ENCODE results near the gene BACH1. TPM values are rescaled to one million over a fixed set of nuclear protein-coding genes. Genes with fewer than 3 reads are reported as not detected.

The BACH1 gene
- total RNA-seq, 2 donors from 2014 or later, result 35.3 to 59.3 TPM

DNA sequence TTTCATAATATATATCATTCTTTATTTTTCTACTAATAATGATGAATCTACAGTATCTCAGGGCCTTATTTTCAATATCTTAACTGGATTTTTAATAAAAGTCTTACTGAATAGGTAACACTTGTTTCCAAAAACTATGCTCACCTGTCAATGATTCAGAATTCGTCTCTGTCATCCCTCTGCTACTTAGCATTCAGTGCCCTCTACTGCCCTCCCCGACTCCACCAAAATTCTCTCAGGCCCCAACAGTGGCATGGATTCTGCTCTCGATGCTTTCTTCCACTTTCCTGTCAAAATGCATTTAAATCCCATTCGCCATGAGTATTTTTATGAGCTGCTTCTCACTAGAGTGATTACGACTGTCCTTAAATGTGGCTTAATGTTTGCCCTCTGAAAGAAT, 10.5 kb upstream of the BACH1 start:
- intact Hi-C loops (cut with DNase I), result no loop called here
- DNase-seq, result no peak
- no peak for ATAC-seq

DNA sequence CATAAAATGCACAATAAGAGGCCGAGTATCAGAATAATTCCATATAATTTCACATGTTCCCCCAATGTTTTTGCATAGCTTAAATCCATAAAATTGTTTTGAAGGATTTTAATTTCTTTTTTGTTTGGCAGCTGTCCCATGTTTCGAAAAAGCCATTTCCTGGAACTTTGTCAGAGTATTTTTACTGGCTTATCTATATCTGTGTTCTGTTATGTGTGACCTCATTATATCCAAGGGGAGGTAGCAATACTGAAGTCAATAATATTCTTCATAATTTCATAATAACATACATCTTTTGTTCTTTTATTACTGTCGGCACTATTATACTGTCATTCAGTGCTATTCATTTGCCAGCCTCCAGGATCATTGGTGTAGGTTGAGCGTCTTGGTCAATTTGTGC, 9.4 kb upstream of the BACH1 start:
- intact Hi-C loops (cut with DNase I), result no loop called here
- ATAC-seq (no peak), DNase-seq (no peak)

DNA sequence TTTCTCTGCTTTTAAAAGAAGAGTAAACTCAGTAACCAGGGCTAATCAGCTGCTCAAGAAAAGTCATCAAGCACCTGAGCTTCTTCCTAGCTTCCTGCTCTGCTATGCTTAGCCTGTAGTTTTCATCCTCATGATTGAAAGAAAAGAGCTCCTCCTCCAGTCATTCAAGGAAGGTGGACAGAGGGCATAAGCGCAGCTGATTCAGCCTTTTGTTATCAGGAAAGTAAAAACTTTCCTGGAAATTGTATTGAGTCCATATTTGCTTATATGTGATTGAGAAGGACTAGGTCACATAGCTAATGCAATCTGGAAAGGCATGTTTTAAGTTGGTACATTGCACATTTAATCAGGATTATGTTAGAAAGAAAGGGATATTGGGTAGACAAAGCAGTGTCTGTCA, 8.5 kb upstream of the BACH1 start:
- DNase-seq (no peak), ATAC-seq (no peak)
- intact Hi-C loops (cut with DNase I), result no loop called here

DNA sequence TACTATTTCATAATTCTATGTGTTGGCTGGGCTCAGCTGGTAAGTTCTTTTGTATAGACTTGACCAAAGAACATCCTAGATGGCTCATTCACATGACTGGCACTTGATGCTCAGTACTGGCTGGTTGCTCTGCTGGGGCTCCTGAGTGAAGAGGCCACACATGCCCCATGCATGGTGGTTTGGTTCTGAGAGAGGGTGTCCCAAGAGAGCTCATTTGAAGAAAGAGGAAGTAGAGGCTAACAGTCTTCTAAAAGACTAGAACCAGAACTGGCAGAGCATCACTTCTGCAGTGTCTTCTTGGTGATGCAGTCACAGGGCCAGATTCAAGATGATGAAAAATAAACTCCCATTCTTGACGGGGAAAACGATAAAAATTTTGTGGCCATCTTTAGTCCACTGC, 5.2 kb upstream of the BACH1 start:
- intact Hi-C loops (cut with DNase I), result no loop called here
- DNase-seq (no peak), ATAC-seq (no peak)

DNA sequence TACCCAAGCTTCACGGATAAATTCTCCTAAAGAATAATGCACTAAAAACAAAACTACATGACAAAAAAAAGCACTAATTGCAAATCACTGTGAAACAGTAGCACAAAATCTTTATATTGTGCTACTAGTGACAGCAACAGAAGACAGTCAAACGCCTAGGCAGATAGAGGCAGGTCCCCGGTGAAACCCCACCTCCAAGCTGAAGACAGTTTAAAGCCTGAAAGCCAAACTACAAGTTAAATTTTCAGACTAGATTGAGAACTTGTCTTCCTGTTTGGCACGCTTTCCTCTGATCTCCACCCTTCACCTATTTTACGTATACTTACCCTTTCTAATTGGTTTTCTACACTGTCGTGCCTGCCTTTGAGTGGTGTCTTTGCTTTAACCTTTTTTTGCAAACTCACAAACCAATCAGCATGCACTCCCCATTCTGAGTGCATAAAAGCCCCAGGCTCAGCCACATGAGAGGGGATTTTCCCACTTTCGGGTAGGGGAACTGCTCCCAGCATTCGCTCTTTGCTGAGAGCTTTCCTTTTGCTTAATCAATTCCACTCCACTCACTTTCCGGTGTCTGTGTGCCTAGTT, 3.6 kb upstream of the BACH1 start:
- intact Hi-C loops (cut with DNase I), result no loop called here
- DNase-seq, result no peak
- no peak for ATAC-seq

DNA sequence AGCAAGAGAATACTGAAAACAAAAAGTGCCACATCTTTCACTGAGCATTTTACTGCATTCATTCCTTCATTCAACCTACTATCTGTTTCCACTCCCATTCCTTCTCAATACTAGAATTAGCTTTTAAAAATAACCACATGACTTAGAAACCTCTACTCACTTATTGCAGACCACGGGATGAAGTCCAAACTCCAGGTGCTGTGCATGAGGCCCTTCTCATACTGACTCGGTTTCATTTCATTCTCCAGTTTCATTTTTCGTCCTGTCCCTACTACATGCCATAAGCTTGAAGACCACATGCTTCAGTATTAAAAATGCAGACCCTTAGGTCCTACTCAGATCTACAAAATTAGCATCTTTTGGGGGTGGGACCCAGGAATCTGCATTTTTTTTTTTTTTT, 2.3 kb upstream of the BACH1 start:
- DNase-seq (no peak), ATAC-seq (no peak)
- intact Hi-C loops (cut with DNase I), result no loop called here

DNA sequence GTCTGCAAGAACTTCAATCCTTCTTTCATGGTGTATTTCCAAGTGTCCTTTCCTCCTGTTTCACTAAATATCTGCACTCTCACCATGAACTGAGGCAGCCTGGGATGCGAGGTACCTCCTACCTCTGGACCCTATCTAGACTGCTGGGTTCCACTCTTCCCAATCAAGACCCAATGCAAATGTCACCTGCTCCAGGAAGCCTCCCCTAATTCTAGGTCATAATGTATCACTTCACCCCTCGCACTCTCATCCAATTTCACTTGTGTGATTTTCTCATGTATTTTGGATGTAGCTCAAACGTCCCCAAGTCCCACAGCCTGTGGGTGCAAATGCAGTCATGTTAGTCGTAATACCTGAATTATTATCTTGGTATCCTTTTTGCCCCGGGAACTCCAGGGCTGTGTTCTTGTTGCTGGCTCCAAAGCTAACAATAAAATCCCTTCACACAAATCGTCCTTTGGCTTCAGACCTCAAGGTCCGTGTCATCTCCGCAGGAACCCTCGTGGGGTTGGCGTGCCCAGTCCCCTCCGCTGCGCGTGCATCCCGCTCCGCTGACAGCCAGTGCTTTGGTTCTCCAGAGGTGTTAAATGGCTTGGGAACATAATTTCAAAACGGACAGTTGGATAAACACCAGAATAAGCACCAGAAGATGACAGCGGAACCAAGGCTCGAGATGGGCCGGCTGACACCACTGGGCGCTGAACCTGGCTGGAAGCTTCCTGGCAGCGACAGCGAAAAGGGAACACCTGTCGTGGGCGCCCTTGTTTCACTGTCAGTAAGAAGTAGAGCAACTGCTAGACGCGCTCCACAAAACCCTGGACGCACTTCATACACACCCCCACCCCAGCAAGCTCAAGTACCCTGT, 1.0 kb upstream of the BACH1 start:
- ATAC-seq (no peak), DNase-seq (no peak)
- intact Hi-C loops (cut with DNase I), result no loop called here

DNA sequence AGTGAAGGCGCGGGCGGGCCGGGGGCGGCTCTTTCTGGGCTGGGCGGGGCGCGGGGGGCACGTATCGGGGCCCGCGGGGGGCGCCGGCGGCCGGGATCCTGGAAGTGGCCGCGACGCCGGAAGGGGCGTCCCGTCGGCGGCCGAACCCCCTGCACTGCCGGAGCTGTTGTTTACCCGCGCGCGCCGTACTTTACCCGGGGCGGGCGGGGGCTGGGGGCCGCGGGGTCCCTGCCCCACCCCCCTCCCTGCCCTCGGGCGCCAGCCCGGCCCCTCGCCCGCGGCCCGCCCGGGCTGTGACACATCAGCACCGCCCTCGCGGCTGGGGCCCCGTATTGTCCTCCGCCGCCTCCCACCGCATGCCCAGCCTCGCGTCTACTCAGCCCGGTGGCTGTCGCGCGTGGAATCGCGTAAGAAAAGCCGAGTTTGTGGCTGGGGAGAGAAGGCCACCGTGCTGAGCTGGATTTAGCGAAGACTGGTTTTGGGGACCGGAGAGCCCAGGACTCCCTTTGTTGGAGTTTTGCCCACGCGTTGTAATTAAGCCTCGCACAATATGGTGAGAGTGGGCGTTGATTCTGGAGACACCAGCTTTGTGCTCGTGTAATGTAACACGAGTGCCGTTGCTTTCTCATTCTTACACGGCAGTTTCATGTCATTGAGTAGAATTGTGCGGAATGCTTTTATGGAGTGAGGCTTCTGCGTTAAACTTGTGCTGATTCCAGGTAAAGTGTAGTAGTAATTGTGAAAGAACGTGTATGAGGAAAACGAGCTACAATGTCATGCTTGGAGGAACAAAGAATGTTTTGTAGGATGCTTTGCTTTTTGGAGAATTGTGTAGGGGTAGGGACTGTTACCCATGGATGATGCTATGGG, 559 bp downstream of the BACH1 start:
- intact Hi-C loops (cut with DNase I), result no loop called here
- ATAC-seq, result peak; percentile 77
- peak; percentile 73 for DNase-seq

DNA sequence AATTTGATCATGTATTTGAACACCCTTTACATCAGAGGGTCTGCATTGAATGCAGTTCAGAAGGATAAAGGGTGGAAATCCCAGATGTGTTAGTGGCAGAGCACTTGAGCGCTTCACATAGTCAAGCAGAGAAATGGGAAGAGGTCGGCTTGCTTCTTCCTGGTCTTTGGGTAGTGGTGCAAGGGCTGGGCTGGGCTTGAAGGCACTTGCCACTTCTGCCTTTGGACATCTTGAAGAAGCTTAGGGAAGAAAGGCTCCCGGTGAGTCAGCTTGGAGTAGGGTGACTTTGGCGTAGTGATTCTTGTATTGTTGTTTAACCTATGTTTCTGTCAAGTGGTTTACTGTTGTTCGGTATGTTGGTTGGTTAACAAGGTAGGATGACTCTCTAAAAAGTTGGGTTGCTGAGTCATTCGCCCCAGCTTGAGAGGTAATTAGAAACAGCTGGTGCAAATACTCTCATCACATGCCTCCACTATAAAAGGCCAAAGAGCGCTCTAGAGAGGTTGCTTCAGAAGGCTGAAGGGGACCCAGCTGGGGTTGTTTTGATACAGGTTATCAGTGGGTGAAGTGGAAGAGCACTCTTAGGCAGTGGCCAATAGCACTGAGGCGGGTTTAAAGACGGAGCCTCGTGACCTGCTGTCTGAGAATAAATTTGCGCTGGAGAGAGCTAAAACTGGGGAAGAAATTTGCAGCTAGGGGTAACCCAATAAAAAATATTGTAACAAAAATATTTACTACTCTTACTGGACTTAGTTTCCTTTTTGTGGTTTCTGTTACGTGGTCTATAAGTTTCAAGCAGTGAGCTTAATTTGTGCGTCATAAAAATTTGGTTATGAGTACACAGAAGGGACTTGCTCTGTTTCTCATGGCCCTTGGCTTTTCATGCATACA, 1.4 kb downstream of the BACH1 start:
- ATAC-seq (peak in 1 of 2 donors; percentile 9), DNase-seq (peak; percentile 39)
- intact Hi-C loops (cut with DNase I), result loop anchor here in 1 of 2 donors (5.0 kb wide), 1 partner anchor 223 kb away; no protein-coding TSS in a partner anchor

DNA sequence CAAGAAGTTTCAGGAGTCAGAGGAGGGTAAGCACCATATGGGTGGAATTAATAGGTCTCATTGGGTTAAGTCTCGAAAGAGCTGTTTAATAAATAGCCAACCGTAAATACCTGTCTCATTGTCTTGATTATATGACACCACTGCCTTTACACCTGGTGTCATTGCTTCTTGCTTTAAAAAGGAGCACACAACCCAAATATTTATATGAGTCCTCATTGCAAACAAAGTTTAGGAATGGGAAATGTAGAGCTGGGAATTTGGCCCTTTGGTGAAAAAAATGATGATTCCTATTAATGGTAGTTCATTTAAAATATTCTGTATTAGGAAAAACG, 2.1 kb downstream of the BACH1 start:
- intact Hi-C loops (cut with DNase I), result loop anchor here in 1 of 2 donors (5.0 kb wide), 1 partner anchor 223 kb away; no protein-coding TSS in a partner anchor
- DNase-seq (no peak), ATAC-seq (no peak)

DNA sequence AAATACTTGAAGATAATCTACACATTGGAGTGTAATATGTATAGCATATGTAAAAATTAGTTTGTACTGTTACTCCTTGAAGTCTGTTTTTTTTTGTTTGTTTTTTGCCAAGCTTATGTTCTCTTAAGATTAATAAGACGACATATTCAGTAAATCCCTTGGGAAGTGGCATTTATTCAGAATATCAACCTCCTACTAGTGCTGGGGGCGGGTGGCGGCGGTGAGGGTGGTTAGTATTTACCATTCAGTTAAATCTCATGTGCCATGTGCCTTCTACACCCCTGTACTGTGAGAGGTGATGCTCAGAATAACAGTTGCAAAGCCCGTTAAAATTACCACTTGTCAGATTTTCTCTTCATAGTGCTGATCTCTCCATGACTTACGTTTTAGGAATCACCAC, 3.0 kb downstream of the BACH1 start:
- DNase-seq (no peak), ATAC-seq (no peak)
- intact Hi-C loops (cut with DNase I), result loop anchor here in 1 of 2 donors (5.0 kb wide), 1 partner anchor 224 kb away; no protein-coding TSS in a partner anchor

DNA sequence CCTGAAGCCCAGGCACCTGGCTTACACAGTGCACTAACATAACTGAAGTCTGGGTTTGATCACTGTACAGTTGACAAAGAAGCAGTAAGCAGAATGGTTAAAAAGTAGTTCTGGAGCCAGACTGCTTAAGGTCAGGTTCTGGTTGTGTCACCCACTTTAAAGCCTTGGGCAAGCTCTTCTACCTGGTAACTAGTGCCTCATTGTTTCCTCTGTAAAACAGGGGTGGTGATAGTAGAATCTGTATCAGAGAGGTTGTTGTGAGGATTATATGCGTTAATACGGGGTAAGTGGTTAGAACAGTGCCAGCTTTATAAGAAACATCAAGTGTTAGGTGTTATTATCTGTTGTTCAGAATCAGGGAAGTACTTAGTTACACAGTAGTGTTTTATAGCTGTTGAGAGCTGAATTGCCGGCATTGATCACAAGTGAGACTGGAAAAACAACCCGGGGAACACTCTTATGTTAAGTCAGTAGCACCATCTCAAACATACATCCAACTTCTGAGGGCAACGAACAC, 3.7 kb downstream of the BACH1 start:
- no peak for ATAC-seq
- no peak for DNase-seq
- intact Hi-C loops (cut with DNase I), result loop anchor here in 1 of 2 donors (5.0 kb wide), 1 partner anchor 225 kb away; no protein-coding TSS in a partner anchor

DNA sequence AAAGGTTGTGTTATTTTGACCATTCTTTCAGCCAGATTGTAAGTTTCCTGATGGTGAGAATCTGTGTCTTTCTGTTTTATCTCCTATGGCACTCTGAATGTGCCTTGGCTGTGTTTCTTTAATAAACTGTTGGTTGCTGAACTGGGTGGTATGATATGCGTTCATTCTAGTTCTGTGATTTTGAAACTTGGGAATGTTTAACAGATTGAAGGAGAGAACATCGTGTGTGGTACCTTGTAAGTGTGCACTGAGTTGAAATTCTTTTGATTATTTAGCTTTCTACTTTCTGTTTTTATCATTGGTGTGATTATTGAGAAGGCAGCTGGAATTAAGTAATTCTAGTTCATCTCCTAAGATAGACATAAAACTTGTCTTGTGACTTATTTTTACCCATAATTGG, 4.6 kb downstream of the BACH1 start:
- intact Hi-C loops (cut with DNase I), result loop anchor here in 1 of 2 donors (5.0 kb wide), 1 partner anchor 226 kb away; no protein-coding TSS in a partner anchor
- ATAC-seq, result no peak
- DNase-seq, result no peak

DNA sequence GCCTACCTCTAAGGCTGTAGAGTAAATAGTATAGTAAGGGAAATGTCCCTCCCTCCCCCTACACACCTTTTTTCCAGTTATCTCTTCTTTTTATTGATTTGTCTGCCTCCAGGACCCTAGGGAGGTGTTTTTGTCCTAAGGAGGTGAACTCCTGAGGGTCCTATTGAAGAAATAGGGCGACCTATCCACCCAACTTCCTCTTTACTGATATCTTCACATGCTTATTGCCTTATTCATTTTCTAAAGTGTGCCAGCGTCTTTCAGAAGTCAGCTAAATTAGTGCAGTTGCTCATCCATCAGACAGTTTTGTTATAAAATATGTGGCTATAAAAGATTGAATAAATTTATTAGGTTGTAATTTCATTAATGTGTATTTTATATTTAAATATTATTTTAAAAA, 5.9 kb downstream of the BACH1 start:
- ATAC-seq (no peak), DNase-seq (no peak)
- intact Hi-C loops (cut with DNase I), result loop anchor here in 1 of 2 donors (5.0 kb wide), 1 partner anchor 227 kb away; no protein-coding TSS in a partner anchor

DNA sequence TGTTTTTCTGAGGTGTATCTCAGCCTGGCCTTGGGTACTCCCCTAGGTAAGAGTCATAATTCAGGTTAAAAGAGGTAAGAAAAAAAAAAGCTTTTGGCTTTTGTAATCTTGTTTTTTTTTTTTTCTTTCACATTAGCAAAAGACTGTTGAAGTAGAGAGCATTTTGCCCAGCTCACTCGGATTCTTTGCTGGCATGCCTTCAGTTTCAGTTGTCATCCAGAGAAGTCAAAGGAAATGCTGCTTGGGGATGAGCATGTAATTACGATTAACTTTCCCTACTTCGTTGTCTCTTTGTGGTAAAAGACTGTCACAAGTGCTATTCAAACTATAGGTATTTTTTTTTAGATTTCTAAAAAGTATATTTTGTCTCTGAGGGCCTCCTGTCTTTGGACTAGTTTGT, 6.3 kb downstream of the BACH1 start:
- intact Hi-C loops (cut with DNase I), result no loop called here
- no peak for DNase-seq

DNA sequence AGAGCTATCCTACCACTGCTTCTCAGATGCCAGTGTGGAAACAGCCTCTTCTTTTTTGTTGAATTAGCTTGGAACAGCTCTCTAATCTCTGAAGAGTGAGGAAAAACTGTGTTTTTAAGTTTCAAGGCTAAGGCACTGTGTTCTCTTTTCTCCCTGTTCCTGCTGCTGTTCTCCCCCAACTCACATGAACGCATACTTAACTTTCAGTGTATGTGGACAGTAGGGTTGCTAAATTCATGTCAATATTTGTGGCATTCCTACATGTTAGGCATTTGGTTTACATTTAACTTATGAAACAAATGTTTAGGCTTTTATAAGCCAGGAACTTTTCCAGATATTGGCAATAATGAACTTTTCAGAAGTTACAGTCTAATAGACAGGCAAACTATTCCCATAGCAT, 6.8 kb downstream of the BACH1 start:
- intact Hi-C loops (cut with DNase I), result no loop called here
- DNase-seq, result no peak
- ATAC-seq, result no peak

More for the DNA sequence above, 6.3 kb downstream of the BACH1 start:
- ATAC-seq, result no peak

DNA sequence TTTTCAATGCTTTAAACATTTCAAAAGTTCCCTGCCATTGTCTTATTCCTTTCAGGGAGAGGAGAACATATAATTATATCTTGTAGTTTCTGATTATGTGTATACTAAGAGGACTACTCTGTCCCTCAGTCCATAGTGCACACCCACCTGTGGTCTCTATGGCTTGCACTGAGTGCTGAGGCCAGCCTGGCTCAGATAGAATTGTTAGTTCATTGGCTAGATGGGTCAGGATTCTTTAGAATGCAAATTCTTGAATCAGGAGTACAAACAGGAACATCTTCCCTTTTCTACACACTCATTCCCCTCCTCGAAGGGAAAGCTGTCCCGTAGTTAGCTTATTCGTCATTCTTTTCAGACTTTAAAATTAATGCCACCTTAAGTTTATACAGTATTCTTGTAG, 8.2 kb downstream of the BACH1 start:
- intact Hi-C loops (cut with DNase I), result no loop called here
- no peak for DNase-seq
- no peak for ATAC-seq

DNA sequence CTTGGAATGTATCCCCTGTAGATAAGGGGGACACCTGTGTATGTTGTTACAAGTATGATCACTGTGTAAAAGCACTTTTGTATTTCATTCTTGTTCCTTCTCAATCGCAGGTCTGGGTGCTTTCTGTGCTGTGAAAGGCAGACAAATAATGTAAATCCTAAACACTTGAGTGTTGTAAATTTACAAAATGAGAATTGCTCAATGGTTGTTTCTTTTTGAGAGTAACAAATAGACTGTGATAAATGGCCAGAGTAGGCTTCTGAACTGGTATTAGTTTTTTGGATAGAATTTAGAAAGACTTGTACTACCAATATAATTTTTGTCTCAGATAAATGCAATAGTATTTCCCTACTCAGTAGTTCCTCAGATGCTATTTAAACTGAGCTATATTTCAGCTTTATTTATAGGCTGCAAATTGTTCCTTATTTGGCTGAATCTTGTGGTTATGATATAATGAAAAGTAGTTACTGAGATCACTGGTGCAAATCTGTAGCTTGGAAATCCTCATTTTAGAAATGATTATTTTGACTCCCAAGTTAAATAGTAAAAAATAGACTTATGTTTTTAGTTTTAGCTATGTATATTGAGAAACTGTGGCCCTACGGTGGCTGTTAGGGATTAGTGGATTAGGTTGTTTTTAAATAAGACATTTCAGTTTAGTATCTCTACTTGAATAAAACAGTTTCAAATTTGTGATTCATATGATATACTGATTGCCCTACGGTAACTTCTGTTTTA, 9.2 kb downstream of the BACH1 start:
- DNase-seq (no peak), ATAC-seq (no peak)
- intact Hi-C loops (cut with DNase I), result no loop called here

Data from left cardiac atrium (tissue), 4 donors.